GM19468 (cell line): Measurements from ENCODE around the gene ASRGL1.

Experiments used
- ATAC-seq: cut with Tn5 transposase; IDR thresholded peaks from one replicate; pipeline ENCODE4 v1.9.1; 2021; ENCODE audit warnings: mild to moderate bottlenecking, moderate library complexity, moderate number of reproducible peaks; ENCODE audit not compliant: unreplicated experiment; ENCODE audit errors: extremely low read depth

The ASRGL1 gene

DNA sequence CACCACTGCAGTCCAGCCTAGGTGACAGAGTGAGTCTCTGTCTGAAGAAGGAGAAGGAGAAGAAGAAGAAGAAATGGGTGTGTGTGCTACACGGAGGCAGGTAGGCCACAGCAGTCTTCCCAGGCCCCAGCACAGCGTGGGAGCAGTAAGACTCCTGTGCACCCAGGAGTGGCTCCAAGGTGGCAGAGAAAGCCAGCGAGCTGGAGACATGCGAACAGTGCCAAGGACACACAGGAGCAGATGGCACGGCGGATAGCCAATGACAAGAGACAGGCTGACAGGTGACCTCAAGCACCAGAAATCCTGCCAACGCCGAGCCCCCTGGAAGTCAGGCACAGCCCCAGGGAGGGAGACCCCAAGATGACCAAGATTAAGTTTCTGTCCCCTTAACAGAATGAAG lies 72.6 kb downstream of the ASRGL1 start:
- ATAC-seq = no peak

DNA sequence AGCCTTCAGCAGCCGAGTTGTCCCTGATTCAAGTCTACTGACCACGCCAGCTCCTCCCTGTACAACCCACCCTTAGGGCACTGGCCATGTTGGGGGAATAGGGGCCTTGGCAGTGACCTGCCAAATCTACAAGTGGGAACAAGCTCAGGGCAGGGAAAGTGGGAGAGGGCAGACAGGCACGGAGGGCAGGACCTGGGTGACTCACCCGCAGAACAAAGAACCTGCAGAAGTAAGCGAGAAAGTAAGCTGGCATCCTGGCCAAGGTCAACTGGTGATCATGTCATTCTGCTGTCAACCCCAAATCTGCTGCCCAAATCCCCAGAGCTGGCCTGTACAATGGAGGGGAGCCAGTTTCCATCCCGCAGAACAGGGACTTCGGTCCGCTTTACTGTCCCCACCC lies 73.7 kb downstream of the ASRGL1 start:
- ATAC-seq = no peak

DNA sequence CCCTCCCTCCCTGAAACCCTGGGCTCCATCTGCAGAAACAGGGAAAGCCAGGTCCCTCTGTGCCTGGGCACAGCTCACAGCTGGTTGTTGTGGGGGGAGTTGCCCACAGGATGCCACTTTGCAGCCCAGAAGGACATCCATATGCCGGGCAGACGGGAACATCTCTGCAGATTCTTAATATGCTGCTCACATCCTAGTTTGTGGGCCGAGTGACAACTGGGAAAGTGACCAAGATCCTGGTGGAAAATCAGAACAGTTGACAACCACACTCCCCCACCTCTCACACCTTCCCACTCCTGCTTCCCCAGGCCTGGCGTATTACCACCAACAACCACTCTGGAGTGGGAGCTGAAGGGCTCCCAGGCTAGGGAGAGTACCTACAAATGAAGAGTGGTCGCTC lies 74.3 kb downstream of the ASRGL1 start:
- no peak for ATAC-seq

DNA sequence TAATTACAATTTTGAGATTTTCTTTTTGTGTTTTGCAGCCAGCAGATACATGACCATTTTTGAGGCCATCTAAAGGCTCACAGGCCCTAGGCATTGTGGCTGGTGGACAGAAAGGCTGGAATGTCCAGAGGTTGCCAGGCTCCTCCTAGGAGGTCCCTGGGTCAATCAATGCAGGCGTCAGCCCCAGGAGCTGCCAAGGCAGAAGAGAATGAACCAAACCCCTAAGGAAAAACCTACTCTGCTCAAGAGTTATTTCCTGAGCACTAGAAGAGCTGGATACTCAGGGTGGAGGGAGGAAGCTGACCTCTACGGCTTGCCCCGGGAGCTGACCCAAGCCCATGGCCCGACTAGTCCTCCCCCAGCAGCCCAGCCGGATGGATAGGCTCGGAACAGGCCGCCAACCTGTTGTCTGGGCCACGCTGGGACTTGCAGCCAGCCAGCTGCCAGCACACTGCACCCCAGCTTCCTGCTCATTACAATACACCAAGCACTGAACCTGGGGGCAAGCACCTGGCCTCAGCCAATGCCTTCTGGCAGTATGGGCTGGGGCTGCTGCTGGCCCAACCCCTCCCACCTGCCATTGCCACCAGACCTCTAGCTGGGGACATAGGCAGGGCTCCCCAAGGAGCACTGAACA lies 75.9 kb downstream of the ASRGL1 start:
- ATAC-seq = no peak

DNA sequence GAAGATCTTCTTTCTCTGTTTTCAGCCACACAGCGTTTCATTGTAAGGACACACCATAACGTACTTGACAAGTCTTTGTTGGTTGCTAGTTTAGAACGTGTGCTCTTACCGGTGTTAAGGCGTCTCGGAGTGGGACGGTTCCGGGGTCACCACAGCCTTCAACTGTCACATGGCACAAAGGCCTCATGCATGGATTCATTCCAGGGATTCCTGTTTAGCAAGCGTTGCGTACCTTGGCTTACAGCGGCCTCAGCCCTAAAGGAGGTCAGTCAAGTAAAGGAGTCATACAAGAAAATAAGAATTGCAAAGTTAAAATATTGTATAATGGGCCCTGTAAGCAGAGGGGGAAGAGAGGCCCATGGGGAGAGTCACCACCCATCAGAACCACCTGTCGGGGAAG lies 79.3 kb downstream of the ASRGL1 start:
- ATAC-seq = no peak

DNA sequence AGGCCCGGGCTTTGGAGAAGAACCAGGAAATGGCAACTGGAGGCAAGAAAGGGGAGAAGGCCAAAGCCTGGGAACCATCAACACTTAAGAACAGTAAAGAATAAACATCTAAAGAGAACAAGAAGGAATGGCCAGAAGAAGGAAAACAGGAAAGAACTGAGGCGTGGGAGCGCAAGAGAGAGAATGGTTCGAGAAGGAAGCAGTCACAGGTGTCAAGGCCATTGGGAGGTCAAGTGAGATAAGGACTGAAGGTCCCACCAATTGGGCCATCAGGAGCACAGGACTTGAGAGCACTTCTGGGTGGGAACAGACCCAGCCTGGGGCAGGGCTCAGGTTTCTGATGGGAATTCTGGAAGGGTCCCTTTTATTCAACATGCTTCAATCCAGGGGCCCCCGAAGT lies 80.9 kb downstream of the ASRGL1 start:
- ATAC-seq = no peak

DNA sequence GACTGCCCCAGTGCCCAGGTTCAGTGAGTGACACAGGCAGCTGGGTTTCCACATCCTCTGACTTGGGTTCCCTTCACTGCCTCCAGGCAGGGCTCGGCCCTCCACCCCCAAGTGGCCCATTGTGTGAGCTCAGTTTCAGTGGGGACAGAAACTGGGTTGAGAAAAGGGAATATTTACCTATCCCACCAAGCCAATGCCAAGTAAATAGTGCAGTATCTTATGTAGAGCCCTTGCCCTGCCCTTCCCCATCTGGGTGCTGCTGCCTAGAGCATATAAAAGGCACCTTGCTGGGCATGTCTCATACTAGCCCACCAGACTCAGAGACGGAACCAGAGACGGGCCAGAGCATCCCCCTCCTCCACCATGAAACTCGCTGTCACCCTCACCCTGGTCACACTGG lies 81.5 kb downstream of the ASRGL1 start, which contains the start of gene SCGB1A1:
Gene SCGB1A1, plus strand, starts transcription at position 301 of the 400 bp plus-strand sequence. Its CDS starts 63 bp downstream, at position 364.
- no peak for ATAC-seq

DNA sequence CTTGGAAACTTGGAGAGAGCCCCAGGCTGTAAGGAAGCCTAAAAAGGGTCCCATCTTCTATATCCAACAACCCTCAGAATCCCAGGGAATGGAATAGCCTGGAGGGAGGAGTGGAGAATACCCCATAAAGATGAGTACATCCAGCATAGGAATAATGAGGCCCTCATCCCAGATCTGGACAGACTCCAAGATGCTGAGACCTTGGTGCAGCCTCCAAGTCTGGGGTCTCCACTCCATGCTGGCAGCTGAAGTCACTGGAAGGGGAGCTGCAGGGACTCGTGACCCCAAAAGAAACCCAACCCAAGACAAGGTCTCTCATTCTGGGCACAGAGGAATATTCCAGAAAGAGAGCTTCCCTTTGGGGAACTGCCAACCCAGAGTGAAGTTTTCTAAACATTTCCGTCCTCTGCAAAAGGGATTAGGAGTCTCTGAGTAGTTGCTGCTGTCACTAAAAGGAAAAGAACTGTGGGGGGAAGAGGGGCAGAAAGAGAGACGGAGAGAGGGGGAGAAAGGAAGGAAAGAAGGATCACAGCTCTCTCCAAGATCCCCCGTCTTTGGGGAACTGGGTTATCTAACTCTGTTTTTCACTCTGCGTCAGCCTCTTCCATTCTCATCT lies 82.2 kb downstream of the ASRGL1 start:
- ATAC-seq = no peak

DNA sequence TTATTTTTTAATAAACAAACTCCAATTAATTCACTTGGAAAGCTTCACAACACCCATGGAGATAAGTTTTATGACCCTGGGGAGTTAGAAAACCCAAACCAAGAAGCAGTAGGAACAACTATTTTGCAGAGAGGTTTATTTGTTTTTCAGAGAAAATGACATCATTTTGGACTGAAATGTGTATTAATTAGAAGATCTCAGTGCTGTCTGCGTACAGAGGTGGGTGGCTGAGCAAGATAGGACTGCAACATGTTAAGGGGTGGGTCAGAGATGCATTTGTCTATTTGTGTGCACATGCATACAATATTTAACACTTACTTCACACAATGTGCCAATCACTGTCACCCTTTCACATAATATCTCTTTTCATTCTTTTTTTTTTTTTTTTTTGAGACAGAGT lies 82.7 kb downstream of the ASRGL1 start:
- no peak for ATAC-seq

DNA sequence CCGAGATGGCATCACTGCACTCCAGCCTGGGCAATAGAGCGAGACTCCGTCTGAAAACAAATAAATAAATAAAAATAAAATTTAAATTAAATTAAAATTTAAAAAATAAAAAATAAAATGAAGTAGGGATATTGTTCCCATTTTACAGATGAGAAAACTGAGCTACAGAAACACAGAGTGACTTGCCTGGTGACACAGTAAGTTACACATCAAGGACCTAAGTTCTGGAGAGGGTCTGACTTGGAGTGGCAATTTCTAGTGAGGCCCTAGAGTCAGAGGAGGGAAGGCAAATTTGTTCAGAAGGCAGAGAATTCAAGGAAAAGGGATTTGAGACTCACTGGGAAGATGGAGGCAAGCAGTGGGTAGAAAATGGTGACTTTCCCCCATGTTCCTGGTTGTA lies 83.6 kb downstream of the ASRGL1 start:
- no peak for ATAC-seq

DNA sequence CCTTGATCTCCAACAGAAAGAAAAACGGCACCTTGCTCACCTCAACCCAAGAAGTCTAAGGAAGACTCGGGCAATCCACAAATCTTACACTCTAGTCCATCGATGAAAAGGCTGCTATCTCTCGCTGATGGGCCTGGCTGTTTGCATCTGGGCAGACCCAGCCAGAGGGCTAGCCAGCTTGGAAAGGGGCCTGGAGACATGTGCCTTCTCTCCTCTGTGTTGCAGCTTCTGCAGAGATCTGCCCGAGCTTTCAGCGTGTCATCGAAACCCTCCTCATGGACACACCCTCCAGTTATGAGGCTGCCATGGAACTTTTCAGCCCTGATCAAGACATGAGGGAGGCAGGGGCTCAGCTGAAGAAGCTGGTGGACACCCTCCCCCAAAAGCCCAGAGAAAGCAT lies 84.7 kb downstream of the ASRGL1 start:
- ATAC-seq = no peak

DNA sequence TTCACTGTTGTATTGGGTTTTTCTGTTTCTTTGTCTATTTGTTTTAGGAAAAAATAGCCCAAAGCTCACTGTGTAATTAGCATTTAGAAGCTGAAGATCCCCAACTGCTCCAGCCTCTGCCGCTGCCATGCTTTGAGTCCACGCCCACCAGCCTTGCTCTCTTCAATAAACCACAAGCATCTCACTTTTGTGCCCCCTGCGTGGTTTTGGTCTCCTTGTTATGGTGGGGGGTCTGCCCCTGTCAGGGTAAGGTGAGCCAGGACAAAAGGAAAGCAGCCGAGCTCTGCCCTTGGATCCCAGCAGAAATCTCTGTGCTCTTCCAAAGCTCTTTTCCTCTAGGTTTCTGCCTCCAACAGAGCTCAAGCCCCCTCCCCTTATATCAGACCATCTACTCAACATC lies 85.8 kb downstream of the ASRGL1 start:
- ATAC-seq = no peak

DNA sequence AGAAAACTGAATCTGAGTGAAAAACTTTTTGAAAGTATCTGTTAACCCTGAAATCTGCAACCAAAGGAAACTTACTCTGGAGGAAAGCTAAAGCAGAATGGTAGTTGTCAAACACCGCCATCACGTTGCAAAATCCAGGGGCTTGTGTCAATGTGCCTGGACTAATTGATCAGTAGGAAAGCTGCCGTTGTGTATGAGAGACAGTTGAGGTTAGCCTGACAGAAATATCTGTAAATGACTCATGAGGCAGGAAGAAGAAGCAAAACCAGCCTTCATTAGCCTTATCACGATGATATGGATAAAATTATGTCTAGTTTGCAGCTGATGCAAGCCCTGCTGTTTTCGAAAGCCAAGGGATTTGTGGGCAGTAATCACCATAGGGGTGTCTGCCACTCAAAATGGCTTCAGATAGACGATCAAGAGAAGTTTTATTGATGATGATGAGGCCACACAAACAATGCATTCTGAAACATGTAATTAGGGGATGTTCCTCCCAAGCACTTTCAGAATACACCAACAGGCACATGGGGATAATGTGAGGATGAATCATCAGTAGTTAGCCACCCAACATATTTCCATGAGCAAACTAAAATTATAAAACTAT lies 90.5 kb downstream of the ASRGL1 start:
- no peak for ATAC-seq

DNA sequence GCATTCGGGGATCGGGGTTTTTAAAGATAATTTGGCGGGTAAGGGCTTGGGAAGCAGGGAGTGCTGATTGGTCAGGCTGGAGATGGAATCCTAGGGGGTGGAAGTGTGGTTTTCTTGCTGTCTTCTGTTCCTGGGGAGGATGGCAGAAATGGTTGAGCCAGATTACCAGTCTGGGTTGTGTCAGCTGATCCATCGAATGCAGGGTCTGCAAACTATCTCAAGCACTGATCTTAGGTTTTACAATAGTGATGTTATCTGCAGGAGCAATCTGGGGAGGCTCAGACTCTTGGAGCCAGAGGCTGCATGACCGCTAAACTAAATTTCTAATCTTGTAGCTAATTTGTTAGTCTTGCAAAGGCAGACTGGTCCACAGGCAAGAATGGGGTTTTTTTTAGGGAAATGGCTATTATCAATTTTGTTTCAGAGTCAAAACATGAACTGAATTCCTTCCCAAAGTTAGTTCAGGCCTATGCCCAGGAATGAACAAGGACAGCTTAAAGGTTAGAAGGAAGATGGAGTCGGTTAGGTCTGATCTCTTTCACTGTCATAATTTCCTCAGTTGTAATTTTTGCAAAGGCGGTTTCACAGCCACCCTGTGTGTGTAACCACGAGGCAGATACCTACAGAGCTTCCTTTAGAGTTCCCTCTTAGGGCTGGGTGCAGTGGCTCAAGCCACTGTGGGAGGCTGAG lies 91.8 kb downstream of the ASRGL1 start:
- no peak for ATAC-seq

DNA sequence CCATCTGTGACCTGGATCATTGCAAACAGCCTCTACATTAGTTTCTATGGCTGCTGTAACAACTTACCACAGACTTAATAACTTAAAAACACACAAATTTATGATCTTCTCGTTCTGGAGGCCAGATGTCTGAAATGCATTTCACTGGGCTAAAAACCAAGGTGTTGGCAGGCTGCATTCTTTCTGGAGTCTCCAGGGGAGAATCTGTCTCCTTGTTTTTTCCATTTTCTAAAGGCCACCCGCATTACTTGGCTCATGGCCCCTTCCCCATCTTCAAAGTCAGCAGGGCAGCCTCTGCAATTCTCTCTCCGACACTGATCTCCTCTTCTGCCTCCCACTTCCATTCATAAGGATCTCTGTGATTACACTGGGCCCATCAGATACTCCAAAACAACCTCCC lies 93.2 kb downstream of the ASRGL1 start:
- no peak for ATAC-seq

DNA sequence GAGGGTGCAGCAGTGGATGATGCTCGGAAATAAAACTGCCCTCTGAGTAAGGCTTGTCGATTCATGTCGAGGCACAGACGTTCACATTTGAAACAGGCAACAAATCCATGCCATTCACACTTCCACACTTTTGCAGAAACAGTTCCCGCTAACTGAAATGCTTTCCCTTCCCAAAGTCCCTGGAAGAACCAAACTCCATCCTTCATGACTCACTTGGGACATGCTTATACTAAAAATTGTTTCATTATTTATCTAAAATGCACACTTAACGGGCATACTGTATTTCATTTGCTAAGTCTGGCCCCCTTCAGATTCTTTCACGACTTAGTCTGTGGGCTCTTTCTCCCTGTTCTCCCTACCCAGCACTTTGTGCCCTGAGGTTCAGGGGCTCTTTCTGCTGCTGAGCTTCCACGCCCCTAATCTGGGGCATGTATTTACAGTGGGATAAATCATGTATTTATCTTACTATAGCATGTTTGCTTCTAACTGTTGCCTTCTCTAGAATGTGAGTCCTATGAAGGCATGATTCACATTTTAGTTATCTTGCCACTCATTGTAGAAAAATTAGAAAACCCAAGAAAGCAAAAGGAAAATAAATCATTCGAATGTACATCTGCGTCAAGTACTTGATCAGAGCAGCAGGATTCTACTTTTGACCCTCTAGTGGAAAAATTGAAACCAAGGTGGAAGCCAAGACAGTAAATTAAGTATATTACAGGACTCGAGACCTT lies 94.1 kb downstream of the ASRGL1 start:
- no peak for ATAC-seq

DNA sequence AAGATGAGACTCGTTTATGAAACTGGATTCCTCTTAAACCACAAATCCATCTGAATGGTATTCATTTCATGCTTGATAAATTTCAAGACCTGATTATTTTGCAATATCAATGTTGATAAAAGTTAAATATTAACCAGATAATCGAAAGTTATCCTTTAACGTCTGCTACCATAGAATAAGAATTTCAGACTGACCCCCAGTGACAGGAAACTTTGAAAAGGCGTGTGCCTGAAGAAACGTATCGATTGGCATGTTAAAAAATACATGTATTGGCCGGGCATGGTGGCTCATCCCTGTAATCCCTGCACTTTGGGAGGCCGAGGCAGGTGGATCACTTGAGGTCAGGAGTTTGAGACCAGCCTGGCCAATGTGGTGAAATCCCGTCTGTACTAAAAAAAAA lies 95.4 kb downstream of the ASRGL1 start:
- no peak for ATAC-seq

DNA sequence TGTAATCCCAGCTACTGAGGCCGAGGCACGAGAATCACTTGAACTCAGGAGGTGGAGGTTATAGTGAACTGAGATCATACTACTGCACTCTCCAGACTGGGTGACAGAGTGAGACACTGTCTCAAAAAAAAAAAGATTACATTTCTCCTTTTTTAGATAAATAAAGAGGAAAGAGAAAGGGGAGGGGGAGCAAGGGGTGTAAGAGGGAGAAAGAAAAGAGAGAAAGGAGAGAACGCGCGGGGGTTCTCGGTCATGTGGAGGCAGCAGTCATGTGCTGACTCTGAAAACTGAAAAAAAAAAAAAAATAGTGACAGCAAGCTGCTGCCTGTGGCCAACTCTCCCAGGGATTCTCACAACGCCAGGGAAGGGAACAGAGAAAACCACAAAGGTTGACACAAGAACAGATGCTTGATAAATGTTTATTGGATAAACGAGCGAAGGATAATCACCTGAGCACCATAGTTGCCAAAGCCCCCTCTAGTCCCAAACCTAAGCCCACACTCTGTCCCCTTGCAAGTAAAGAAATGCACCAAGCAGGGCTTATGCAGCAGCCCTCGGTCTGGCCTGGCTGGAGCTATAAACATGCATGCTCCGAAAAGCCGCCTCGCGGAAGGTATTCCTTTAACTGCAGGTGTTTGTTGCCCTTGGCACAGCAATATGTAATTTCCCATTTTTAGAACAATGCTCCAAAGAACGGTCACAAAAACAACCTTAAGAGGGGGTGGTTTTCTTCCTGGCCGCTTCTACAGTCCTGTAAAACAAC lies 96.1 kb downstream of the ASRGL1 start:
- no peak for ATAC-seq

DNA sequence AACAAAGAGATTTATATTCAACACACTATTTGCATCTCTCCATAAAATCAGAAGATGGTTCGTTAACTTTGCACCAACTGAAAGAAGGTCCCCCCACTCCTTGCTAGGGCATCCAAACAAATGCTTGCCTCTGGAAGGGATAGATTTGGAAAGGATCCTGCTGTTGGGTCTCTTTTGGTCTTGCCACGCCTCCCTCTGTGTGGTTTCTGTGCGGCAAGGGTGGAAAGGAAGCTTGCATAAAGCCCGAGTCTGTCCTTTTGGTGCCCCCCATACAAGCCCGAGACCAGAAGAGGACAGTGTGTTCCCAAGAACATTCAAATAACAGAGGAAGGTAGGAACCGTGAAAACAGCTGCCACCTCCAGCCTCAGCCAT lies 96.6 kb downstream of the ASRGL1 start:
- no peak for ATAC-seq
